Epithelial cell of proximal tubule (primary cell): ENCODE measurements around the gene DNAH11. TPM values are rescaled to one million over a fixed set of nuclear protein-coding genes. Genes with fewer than 3 reads are reported as not detected.

Source experiments
- DNase-seq: peaks from one replicate; pipeline ENCODE4 v3.0.0-alpha.2; 2011; ENCODE audit warnings: low read depth
- H3K4me3 ChIP-seq: 2 replicates; pipeline ENCODE4 v1.5.1; 2011; ENCODE audit warnings: low read depth, mild to moderate bottlenecking, low read length
- total RNA-seq: library from RNA; depleted of rRNA; stranded (reverse); fragments of >200 nt; gene quantifications from 2 replicates; pipeline ENCODE4 v1.2.3, GENCODE V29; 2015
- TF ChIP-seq, protein P1 (sequence below): conservative IDR thresholded peaks from 2 replicates; pipeline ENCODE4 v1.5.1; 2012; ENCODE audit warnings: low read depth, mild to moderate bottlenecking, low read length

DNAH11 gene
- total RNA-seq, 1 donor from 2014 or later = 2.8 TPM

DNA sequence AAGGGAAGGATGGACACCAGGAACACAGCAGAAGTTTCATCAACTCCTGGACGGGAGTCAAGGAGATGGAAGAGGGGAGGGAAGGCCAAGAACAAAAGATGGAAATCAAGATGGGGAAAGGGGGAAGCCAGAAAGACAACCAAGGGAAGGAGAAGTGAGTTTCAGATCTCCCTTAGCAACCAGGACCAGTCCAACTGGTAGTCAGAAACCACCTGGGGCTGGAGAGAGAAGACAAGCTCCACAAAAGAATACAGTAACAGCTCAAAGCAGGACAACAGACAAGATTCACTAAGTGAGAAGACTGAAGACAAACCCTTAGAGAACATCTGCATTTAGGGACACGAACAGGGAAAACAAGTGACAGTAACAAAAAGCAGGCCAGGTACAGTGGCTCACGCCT, 372.3 kb downstream of the DNAH11 start:
- DNase-seq = no peak
- TF ChIP-seq, protein P1, sequence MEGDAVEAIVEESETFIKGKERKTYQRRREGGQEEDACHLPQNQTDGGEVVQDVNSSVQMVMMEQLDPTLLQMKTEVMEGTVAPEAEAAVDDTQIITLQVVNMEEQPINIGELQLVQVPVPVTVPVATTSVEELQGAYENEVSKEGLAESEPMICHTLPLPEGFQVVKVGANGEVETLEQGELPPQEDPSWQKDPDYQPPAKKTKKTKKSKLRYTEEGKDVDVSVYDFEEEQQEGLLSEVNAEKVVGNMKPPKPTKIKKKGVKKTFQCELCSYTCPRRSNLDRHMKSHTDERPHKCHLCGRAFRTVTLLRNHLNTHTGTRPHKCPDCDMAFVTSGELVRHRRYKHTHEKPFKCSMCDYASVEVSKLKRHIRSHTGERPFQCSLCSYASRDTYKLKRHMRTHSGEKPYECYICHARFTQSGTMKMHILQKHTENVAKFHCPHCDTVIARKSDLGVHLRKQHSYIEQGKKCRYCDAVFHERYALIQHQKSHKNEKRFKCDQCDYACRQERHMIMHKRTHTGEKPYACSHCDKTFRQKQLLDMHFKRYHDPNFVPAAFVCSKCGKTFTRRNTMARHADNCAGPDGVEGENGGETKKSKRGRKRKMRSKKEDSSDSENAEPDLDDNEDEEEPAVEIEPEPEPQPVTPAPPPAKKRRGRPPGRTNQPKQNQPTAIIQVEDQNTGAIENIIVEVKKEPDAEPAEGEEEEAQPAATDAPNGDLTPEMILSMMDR = no peak
- H3K4me3 ChIP-seq = no peak overlapping the region

- TF ChIP-seq, protein P1 = no peak
- no peak overlapping the region for H3K4me3 ChIP-seq
- no peak for DNase-seq
Observed at GRCh38 chr7:21916176-21916575, 373.3 kb downstream of the DNAH11 start.

GRCh38 chr7:21916629-21917028, 373.8 kb downstream of the DNAH11 start:
- TF ChIP-seq, protein P1 = no peak
- no peak overlapping the region for H3K4me3 ChIP-seq
- no peak for DNase-seq

GRCh38 chr7:21918216-21918615, 375.4 kb downstream of the DNAH11 start:
- DNase-seq = no peak
- TF ChIP-seq, protein P1 = no peak
- no peak overlapping the region for H3K4me3 ChIP-seq

DNA sequence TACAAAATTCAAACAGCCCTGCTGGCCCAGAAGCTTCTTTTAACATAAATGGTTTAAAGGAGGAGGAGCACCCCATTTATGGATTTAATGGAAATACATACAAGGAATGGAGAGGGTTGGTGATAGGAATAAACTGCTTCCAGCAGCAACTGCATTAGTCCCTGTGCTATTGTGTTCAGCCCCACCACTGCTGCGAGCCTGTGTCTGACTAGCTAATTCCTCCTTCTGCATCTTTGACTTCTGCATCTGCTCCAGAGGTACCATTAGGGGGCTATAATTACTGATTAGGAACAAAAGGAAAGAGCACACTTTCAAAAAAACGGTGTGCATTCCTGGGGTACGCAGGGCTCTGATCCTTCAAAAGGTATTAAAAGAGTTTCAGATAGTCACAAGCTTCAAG, 378.1 kb downstream of the DNAH11 start:
- no peak overlapping the region for H3K4me3 ChIP-seq
- DNase-seq = no peak
- TF ChIP-seq, protein P1 = no peak

- H3K4me3 ChIP-seq = no peak overlapping the region
- TF ChIP-seq, protein P1 = no peak
- DNase-seq = no peak
Observed at GRCh38 chr7:21922605-21923004, 379.8 kb downstream of the DNAH11 start.

DNA sequence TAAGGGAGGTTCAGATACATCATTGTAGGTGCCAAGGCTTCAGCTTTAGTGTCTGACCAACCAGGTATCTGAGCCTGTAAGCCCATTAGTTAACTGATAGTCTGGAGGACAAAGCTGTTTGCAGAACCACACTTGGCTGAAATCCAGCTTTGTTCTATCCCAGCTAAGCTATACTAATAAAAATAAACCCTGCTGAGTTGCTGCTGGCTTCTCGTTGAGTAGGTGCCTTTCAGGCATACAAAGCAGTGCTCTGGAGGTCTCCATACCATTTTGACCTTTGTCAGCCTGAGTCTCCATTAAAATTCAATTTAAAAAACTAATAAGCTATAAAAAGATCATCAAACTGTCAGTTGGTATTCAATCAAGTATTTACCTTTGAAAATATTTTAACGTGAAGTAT, 380.8 kb downstream of the DNAH11 start:
- DNase-seq = no peak
- no peak overlapping the region for H3K4me3 ChIP-seq

More for the DNA sequence above, 380.8 kb downstream of the DNAH11 start:
- TF ChIP-seq, protein P1 = no peak
